Measurements from ENCODE around the gene PEX13. TPM values are rescaled to one million over a fixed set of nuclear protein-coding genes. Genes with fewer than 3 reads are reported as not detected.
"Not testable (repeated sequence)": the region's sequence is repeated elsewhere in the genome, so short reads cannot be mapped to it uniquely, and the experiment has no call there.

PEX13 gene
- total RNA-seq, 1 donor from 2014 or later = 26.9 TPM

DNA sequence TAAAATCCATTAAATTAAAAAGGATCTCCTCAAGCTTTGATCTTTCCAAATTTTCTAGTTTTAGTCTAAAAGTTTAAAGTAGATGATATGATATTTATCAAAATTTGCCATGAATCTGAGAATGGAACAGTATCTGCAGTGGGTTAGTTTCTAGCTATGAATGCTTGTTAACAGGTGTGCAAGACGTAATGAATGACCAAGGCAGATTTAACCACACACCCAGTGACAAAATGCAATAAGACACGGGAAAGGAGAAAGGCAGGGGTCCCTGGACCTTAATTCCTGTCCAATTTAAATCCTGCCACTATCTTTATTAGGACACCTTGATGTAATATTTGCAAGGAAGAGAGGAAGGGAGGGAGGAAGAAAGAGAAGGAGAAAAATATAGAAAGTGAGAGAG is 30.5 kb upstream of the PEX13 start:
- H3K27ac ChIP-seq = no peak overlapping the region
- no peak overlapping the region for H3K4me3 ChIP-seq
- DNase-seq (no peak), ATAC-seq (no peak)
- no peaks in the 10 kb centered on the region for H3K4me1 ChIP-seq
- no peaks in the 10 kb centered on the region for H3K27me3 ChIP-seq
- intact Hi-C loops (cut with DNase I) = no loop called here
- H3K9me3 ChIP-seq = peaks cover 11% of the 10 kb centered on the region
- TF ChIP-seq, protein P1, sequence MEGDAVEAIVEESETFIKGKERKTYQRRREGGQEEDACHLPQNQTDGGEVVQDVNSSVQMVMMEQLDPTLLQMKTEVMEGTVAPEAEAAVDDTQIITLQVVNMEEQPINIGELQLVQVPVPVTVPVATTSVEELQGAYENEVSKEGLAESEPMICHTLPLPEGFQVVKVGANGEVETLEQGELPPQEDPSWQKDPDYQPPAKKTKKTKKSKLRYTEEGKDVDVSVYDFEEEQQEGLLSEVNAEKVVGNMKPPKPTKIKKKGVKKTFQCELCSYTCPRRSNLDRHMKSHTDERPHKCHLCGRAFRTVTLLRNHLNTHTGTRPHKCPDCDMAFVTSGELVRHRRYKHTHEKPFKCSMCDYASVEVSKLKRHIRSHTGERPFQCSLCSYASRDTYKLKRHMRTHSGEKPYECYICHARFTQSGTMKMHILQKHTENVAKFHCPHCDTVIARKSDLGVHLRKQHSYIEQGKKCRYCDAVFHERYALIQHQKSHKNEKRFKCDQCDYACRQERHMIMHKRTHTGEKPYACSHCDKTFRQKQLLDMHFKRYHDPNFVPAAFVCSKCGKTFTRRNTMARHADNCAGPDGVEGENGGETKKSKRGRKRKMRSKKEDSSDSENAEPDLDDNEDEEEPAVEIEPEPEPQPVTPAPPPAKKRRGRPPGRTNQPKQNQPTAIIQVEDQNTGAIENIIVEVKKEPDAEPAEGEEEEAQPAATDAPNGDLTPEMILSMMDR (IDR thresholded peaks at IDR 0.05) = no peak
- H3K36me3 ChIP-seq = no peaks in the 10 kb centered on the region

DNA sequence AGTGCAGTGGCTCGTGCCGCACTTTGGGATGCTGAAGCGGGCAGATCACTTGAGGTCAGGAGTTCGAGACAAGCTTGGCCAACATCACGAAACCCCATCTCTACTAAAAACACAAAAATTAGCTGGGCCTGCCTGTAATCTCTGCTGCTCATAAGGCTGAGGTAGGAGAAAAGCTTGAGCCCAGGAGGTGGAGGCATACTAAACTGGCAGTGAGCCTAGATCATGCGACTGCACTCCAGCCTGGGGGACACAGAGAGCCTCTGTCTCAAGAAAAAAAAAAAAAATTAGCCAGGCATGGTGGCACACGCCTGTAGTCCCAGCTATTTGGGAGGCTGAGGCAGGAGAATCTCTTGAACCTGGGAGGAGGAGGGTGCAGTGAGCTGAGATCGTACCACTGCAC is 29.9 kb upstream of the PEX13 start:
- not testable (repeated sequence) for H3K27ac ChIP-seq, ATAC-seq

DNA sequence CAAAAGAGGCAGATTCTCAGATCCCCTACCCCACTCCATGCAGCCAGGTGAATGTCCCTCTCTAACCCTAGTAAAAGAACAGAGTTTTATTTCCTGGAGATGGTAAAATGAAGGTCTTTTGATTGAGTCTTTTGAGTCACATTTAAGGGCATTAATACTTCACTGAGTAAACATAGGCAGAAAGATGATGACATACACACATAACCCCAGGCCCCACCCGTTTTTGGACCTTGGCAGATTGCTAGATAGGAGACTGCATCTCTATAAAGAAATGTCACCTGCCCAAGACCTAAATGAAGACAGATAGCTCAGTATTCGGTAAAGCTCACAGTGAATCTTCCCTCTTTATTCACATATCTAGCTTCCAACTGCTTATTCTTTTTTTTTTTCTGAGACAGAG is 28.3 kb upstream of the PEX13 start:
- ATAC-seq (no peak), DNase-seq (no peak)
- H3K4me1 ChIP-seq = no peaks in the 10 kb centered on the region
- H3K27me3 ChIP-seq = no peaks in the 10 kb centered on the region
- intact Hi-C loops (cut with DNase I) = no loop called here
- H3K36me3 ChIP-seq = no peaks in the 10 kb centered on the region
- no peak overlapping the region for H3K27ac ChIP-seq
- H3K4me3 ChIP-seq = no peak overlapping the region
- peaks cover 12% of the 10 kb centered on the region for H3K9me3 ChIP-seq
- TF ChIP-seq, protein P1 (IDR thresholded peaks at IDR 0.05) = no peak

More for the DNA sequence above, 29.9 kb upstream of the PEX13 start:
- H3K4me1 ChIP-seq; H3K27me3 ChIP-seq; intact Hi-C loops (cut with DNase I); H3K36me3 ChIP-seq; DNase-seq; H3K4me3 ChIP-seq: not testable (repeated sequence)
- H3K9me3 ChIP-seq = peaks cover 12% of the 10 kb centered on the region

DNA sequence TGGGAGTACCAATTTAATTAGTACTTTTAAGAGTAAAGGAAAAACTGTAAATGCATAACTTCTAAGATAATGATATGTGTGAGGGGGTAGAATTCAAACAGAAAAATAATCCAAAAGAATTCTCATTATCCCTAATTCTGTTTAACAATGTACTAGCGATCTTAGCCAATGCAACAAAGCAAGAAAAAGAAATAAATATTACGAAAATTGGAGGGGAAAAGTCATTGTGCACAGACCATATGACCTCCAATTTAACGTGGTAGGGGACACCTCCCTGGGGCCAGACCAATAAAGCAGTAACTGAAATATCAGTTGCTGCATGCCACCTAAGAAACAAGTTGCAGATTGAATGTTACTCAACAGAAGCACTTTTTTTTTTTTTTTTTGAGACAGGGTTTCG is 25.9 kb upstream of the PEX13 start:
- H3K36me3 ChIP-seq = no peaks in the 10 kb centered on the region
- no peaks in the 10 kb centered on the region for H3K4me1 ChIP-seq
- peaks cover 12% of the 10 kb centered on the region for H3K9me3 ChIP-seq
- ATAC-seq (no peak), DNase-seq (no peak)
- intact Hi-C loops (cut with DNase I) = loop anchor here (10.0 kb wide), 1 partner anchor 277 kb away; no protein-coding TSS in a partner anchor
- H3K27ac ChIP-seq = no peak overlapping the region
- H3K4me3 ChIP-seq = no peak overlapping the region
- TF ChIP-seq, protein P1 (IDR thresholded peaks at IDR 0.05) = no peak
- H3K27me3 ChIP-seq = no peaks in the 10 kb centered on the region

DNA sequence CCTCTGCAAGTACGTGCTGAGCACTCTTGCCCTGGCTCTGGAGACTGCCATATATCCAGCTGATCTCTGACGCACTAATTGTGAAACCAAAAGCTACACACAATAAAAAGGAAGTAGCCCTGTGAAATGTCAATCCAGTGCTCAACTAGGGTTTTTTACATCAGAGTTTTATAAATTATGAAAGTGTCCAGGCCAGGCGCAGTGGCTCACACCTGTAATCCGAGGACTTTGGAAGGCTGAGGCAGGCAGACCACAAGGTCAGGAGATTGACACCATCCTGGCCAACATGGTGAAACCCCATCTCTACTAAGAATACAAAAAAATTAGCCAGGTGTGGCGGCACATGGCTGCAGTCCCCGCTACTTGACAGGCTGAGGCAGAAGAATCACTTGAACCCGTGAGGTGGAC is 24.5 kb upstream of the PEX13 start:
- no peak overlapping the region for H3K27ac ChIP-seq

DNA sequence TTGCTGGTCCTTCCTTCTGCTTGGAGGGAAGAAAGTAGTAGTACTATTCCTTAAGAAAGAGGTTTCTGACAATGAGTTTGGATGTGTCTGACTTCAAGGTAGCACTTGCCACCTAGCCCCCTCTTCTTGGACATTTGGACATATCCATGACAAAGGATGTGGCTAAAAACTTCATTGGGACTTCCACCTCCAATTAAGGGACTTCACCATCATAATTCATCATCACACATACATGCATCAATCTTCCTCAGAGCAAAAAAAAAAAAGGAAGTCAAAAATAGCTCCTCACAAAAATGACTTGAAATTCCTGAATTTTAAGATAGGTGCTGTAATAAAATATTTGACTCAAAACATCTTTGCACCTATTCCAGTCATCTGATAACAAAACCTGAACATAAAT is 23.4 kb upstream of the PEX13 start:
- H3K36me3 ChIP-seq = no peaks in the 10 kb centered on the region
- no peaks in the 10 kb centered on the region for H3K4me1 ChIP-seq
- intact Hi-C loops (cut with DNase I) = loop anchor here (10.0 kb wide), 1 partner anchor 279 kb away; no protein-coding TSS in a partner anchor
- no peak overlapping the region for H3K4me3 ChIP-seq
- TF ChIP-seq, protein P1 (IDR thresholded peaks at IDR 0.05) = no peak
- peaks cover 12% of the 10 kb centered on the region for H3K9me3 ChIP-seq
- no peak for ATAC-seq
- DNase-seq = no peak
- H3K27ac ChIP-seq = no peak overlapping the region
- no peaks in the 10 kb centered on the region for H3K27me3 ChIP-seq

More for the DNA sequence above, 24.5 kb upstream of the PEX13 start:
- TF ChIP-seq, protein P1 (IDR thresholded peaks at IDR 0.05) = no peak
- intact Hi-C loops (cut with DNase I) = loop anchor here (10.0 kb wide), 1 partner anchor 278 kb away; no protein-coding TSS in a partner anchor
- no peak overlapping the region for H3K4me3 ChIP-seq
- no peak for DNase-seq
- ATAC-seq = peak; percentile 88
- H3K4me1 ChIP-seq = no peaks in the 10 kb centered on the region
- peaks cover 12% of the 10 kb centered on the region for H3K9me3 ChIP-seq
- no peaks in the 10 kb centered on the region for H3K36me3 ChIP-seq
- no peaks in the 10 kb centered on the region for H3K27me3 ChIP-seq

All from upper lobe of right lung (tissue), 1 donor.